Measurements from ENCODE around the gene GFM1. TPM values are rescaled to one million over a fixed set of nuclear protein-coding genes. Genes with fewer than 3 reads are reported as not detected.
A peak's percentile ranks its signal among the peaks of the same experiment; 100 is the strongest.

Gene GFM1
- 33.9 and 34.5 TPM in 2 replicates for total RNA-seq
- long read RNA-seq, transcript GFM1-210 (18 exons, 3,721 nt), result major isoform, 126 of 159 reads
- long read RNA-seq, partial matches to known transcripts, result 19 of 159 reads
- long read RNA-seq, other reads (novel, unspliced or antisense), result 10 of 159 reads

GRCh38 chr3:158644345-158644908, at the start of gene GFM1:
Gene GFM1, plus strand, starts transcription at chr3:158644527. Its CDS starts 108 bp downstream, at chr3:158644635.
- H3K27me3 Mint-ChIP-seq (ENCODE audit: low read depth), result peaks cover 3% of the 10 kb centered on the region
- peak; percentile 81 for TF ChIP-seq CTCF (conservative IDR thresholded peaks at IDR 0.05)
- H3K36me3 Mint-ChIP-seq (ENCODE audit: low read depth), result peaks cover 2% of the 10 kb centered on the region
- peak; percentile 81 for DNase-seq (ENCODE audit: low read depth, low spot score)
- no peaks in the 10 kb centered on the region for H3K9me3 Mint-ChIP-seq
- peak within 1 kb of the TSS; percentile 97 for H3K4me3 Mint-ChIP-seq
- H3K4me1 Mint-ChIP-seq, result peaks cover 23% of the 10 kb centered on the region
- H3K27ac Mint-ChIP-seq (ENCODE audit: unreplicated experiment), result peak within 1 kb of the TSS; percentile 79

- H3K9me3 Mint-ChIP-seq, result no peaks in the 10 kb centered on the region
- no peak for TF ChIP-seq CTCF (conservative IDR thresholded peaks at IDR 0.05)
- H3K27ac Mint-ChIP-seq (ENCODE audit: unreplicated experiment), result no peak overlapping the region
- no peak overlapping the region for H3K4me3 Mint-ChIP-seq
- DNase-seq (ENCODE audit: low read depth, low spot score), result no peak
- H3K27me3 Mint-ChIP-seq (ENCODE audit: low read depth), result no peaks in the 10 kb centered on the region
- H3K36me3 Mint-ChIP-seq (ENCODE audit: low read depth), result no peaks in the 10 kb centered on the region
- no peaks in the 10 kb centered on the region for H3K4me1 Mint-ChIP-seq
Observed at GRCh38 chr3:158600787-158601186, 43.5 kb upstream of the GFM1 start.

- Mint-ChIP-seq H3K4me1 (no peaks in the 10 kb centered on the region), H3K27me3 (ENCODE audit: low read depth) (no peaks in the 10 kb centered on the region), H3K4me3 (no peak overlapping the region), H3K36me3 (ENCODE audit: low read depth) (no peaks in the 10 kb centered on the region), H3K9me3 (no peaks in the 10 kb centered on the region), H3K27ac (ENCODE audit: unreplicated experiment) (no peak overlapping the region)
- no peak for TF ChIP-seq CTCF (conservative IDR thresholded peaks at IDR 0.05)
- DNase-seq (ENCODE audit: low read depth, low spot score), result no peak
Observed at GRCh38 chr3:158602227-158602626, 42.1 kb upstream of the GFM1 start.

- DNase-seq (ENCODE audit: low read depth, low spot score), result no peak
- Mint-ChIP-seq H3K9me3 (peaks cover 13% of the 10 kb centered on the region), H3K27me3 (ENCODE audit: low read depth) (no peaks in the 10 kb centered on the region), H3K36me3 (ENCODE audit: low read depth) (peaks cover 5% of the 10 kb centered on the region), H3K27ac (ENCODE audit: unreplicated experiment) (no peak overlapping the region), H3K4me1 (no peaks in the 10 kb centered on the region), H3K4me3 (no peak overlapping the region)
- no peak for TF ChIP-seq CTCF (conservative IDR thresholded peaks at IDR 0.05)
Observed at GRCh38 chr3:158617982-158618875, 26.1 kb upstream of the GFM1 start.

GRCh38 chr3:158625881-158626280, 18.4 kb upstream of the GFM1 start:
- no peak for DNase-seq (ENCODE audit: low read depth, low spot score)
- Mint-ChIP-seq H3K27me3 (ENCODE audit: low read depth) (peaks cover 16% of the 10 kb centered on the region), H3K36me3 (ENCODE audit: low read depth) (no peaks in the 10 kb centered on the region), H3K27ac (ENCODE audit: unreplicated experiment) (no peak overlapping the region), H3K4me1 (no peaks in the 10 kb centered on the region), H3K4me3 (no peak overlapping the region), H3K9me3 (peaks cover 10% of the 10 kb centered on the region)
- no peak for TF ChIP-seq CTCF (conservative IDR thresholded peaks at IDR 0.05)
